Loucy (cell line): ENCODE results near the gene RNF168.
"Not testable (repeated sequence)": the region's sequence is repeated elsewhere in the genome, so short reads cannot be mapped to it uniquely, and the experiment has no call there.

Experiments used
- CTCF ChIP-seq: fragments of 200-600 bp; sonication (generic); conservative IDR thresholded peaks from 2 replicates; pipeline ENCODE4 v1.5.1; 2014; ENCODE audit warnings: mild to moderate bottlenecking, antibody characterized with exemption, low read length
- EZH2phosphoT487 ChIP-seq: fragments of 200-600 bp; IDR thresholded peaks from 2 replicates; pipeline ENCODE4 v1.6.1; 2018; ENCODE audit warnings: antibody characterized with exemption, mild to moderate bottlenecking, moderate library complexity, borderline replicate concordance

DNA sequence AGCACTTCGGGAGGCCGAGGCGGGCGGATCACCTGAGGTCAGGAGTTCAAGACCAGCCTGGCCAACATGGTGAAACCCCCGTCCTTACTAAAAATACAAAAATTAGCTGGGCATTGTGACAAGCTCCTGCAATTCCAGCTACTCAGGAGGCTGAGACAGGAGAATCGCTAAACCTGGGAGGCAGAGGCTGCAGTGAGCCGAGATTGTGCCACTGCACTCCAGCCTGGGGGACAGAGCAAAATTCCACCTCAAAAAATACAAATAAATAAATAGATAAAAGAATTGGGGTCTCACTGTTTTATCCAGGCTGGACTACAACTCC is 470 bp upstream of the RNF168 start:
- TF ChIP-seq CTCF, EZH2phosphoT487: not testable (repeated sequence)
